ENCODE data around the gene DTWD2. TPM values are rescaled to one million over a fixed set of nuclear protein-coding genes. Genes with fewer than 3 reads are reported as not detected.

DTWD2 gene
- total RNA-seq, 1 experiment from 2014 or later, result 10.0 TPM

GRCh38 chr5:118933703-118934102 lies 54.6 kb downstream of the DTWD2 start:
- H3K27me3 ChIP-seq (ENCODE audit: control insufficient read depth, insufficient read depth, low read length), result no peaks in the 10 kb centered on the region
- TF ChIP-seq SIN3A (IDR thresholded peaks at IDR 0.05; ENCODE audit: borderline replicate concordance, insufficient read depth, low read depth, low read length) (no peak), CTCF (IDR thresholded peaks at IDR 0.05) (no peak), TCF7L2 (IDR thresholded peaks at IDR 0.05; ENCODE audit: low read depth, low read length) (no peak), REST (IDR thresholded peaks at IDR 0.05; ENCODE audit: insufficient read depth in 1 of 2, low read depth in 2 of 2, low read length in 1 of 2) (no peak), POLR2AphosphoS5 (IDR thresholded peaks at IDR 0.05; ENCODE audit: low read depth, low read length) (no peak)
- ChIA-PET CTCF (no interaction called here), POLR2A (no interaction called here)
- no peak overlapping the region for H3K4me3 ChIP-seq (ENCODE audit: low read depth in 2 of 2, low read length in 2 of 2)
- no TSS peak for BruUV-seq (replicated peaks)
- H3K4me1 ChIP-seq (ENCODE audit: control insufficient read depth, insufficient read depth, low read length), result no peaks in the 10 kb centered on the region
- intact Hi-C loops (cut with micrococcal nuclease; ENCODE audit: unreplicated experiment), result no loop called here
- in situ Hi-C loops (cut with HindIII; ENCODE audit: low pct_unique_long_range_greater_than_20kb, low sequenced_read_pairs), result no loop called here
- DNase-seq (ENCODE audit: low read depth, low spot score), result no peak
- H3K36me3 ChIP-seq (ENCODE audit: control insufficient read depth, insufficient read depth, low read length), result no peaks in the 10 kb centered on the region
- H3K9me3 ChIP-seq (ENCODE audit: control insufficient read depth, insufficient read depth, low read depth, low read length), result no peaks in the 10 kb centered on the region
- ATAC-seq, result no peak
- no peak overlapping the region for H3K27ac ChIP-seq (ENCODE audit: low read length)

GRCh38 chr5:118931564-118931963 lies 56.8 kb downstream of the DTWD2 start:
- ATAC-seq (no peak), DNase-seq (ENCODE audit: low read depth, low spot score) (no peak)
- intact Hi-C loops (cut with micrococcal nuclease; ENCODE audit: unreplicated experiment), result no loop called here
- TF ChIP-seq REST (IDR thresholded peaks at IDR 0.05; ENCODE audit: insufficient read depth in 1 of 2, low read depth in 2 of 2, low read length in 1 of 2), result no peak
- no peak for TF ChIP-seq CTCF (IDR thresholded peaks at IDR 0.05)
- no peak for TF ChIP-seq TCF7L2 (IDR thresholded peaks at IDR 0.05; ENCODE audit: low read depth, low read length)
- TF ChIP-seq POLR2AphosphoS5 (IDR thresholded peaks at IDR 0.05; ENCODE audit: low read depth, low read length), result no peak
- TF ChIP-seq SIN3A (IDR thresholded peaks at IDR 0.05; ENCODE audit: borderline replicate concordance, insufficient read depth, low read depth, low read length), result no peak
- Histone ChIP-seq H3K27ac (ENCODE audit: low read length) (no peak overlapping the region), H3K4me3 (ENCODE audit: low read depth in 2 of 2, low read length in 2 of 2) (no peak overlapping the region), H3K27me3 (ENCODE audit: control insufficient read depth, insufficient read depth, low read length) (no peaks in the 10 kb centered on the region), H3K36me3 (ENCODE audit: control insufficient read depth, insufficient read depth, low read length) (no peaks in the 10 kb centered on the region), H3K9me3 (ENCODE audit: control insufficient read depth, insufficient read depth, low read depth, low read length) (no peaks in the 10 kb centered on the region), H3K4me1 (ENCODE audit: control insufficient read depth, insufficient read depth, low read length) (no peaks in the 10 kb centered on the region)
- ChIA-PET POLR2A (no interaction called here), CTCF (no interaction called here)
- no TSS peak for BruUV-seq (replicated peaks)
- in situ Hi-C loops (cut with HindIII; ENCODE audit: low pct_unique_long_range_greater_than_20kb, low sequenced_read_pairs), result no loop called here
